Fibroblast of lung (primary cell): ENCODE data around the gene GDPD1. TPM values are rescaled to one million over a fixed set of nuclear protein-coding genes. Genes with fewer than 3 reads are reported as not detected.
"Not testable (repeated sequence)": the region's sequence is repeated elsewhere in the genome, so short reads cannot be mapped to it uniquely, and the experiment has no call there.

Source experiments
- DNase-seq, 2 donors: peaks; one replicate each; pipeline versions ENCODE4 v3.0.0 to v3.0.0-alpha.2; 2010; ENCODE audit warnings: low read depth in 2 of 2
- H2AFZ ChIP-seq: 2 replicates; pipeline ENCODE4 v1.5.1; 2012; ENCODE audit warnings: low read length, control low read depth, inconsistent platforms
- H3K27ac ChIP-seq: 2 replicates; pipeline ENCODE4 v1.5.1; 2011; ENCODE audit warnings: low read length, control low read depth; ENCODE audit not compliant: insufficient read depth
- H3K27me3 ChIP-seq: 2 replicates; pipeline ENCODE4 v1.5.1; 2011; ENCODE audit warnings: mild to moderate bottlenecking, low read length; ENCODE audit not compliant: control insufficient read depth, insufficient read depth
- H3K36me3 ChIP-seq: 2 replicates; pipeline ENCODE4 v1.5.1; 2011; ENCODE audit warnings: low read length; ENCODE audit not compliant: control insufficient read depth, insufficient read depth
- H3K4me1 ChIP-seq: 2 replicates; pipeline ENCODE4 v1.5.1; 2011; ENCODE audit warnings: low read length; ENCODE audit not compliant: control insufficient read depth, insufficient read depth; ENCODE audit errors: extremely low read depth
- H3K4me2 ChIP-seq: 2 replicates; pipeline ENCODE4 v1.5.1; 2011; ENCODE audit warnings: low read length, control low read depth; ENCODE audit not compliant: insufficient read depth; ENCODE audit errors: extremely low read depth
- H3K4me3 ChIP-seq, 4 experiments: fragments of 200-600 bp in 1 of 4; sonication (generic) in 1 of 4; replicated peaks in 1 of 4; 2 replicates each; pipeline ENCODE4 v1.5.1; 2011 to 2016; ENCODE audit warnings: low read length in 4 of 4, low read depth in 3 of 4, mild to moderate bottlenecking in 3 of 4, control low read depth in 2 of 4, inconsistent platforms in 1 of 4, mixed read lengths in 1 of 4; ENCODE audit not compliant: insufficient read depth in 1 of 4; ENCODE audit errors: control extremely low read depth in 1 of 4
- H3K79me2 ChIP-seq: 2 replicates; pipeline ENCODE4 v1.5.1; 2012; ENCODE audit warnings: mild to moderate bottlenecking, low read length, inconsistent platforms; ENCODE audit not compliant: control insufficient read depth, insufficient read depth
- H3K9ac ChIP-seq: 2 replicates; pipeline ENCODE4 v1.5.1; 2011; ENCODE audit warnings: mild to moderate bottlenecking, low read length, control low read depth; ENCODE audit not compliant: insufficient read depth
- H3K9me3 ChIP-seq: 2 replicates; pipeline ENCODE4 v1.5.1; 2012; ENCODE audit warnings: low read depth, low read length; ENCODE audit not compliant: control insufficient read depth, insufficient read depth
- H4K20me1 ChIP-seq: 2 replicates; pipeline ENCODE4 v1.5.1; 2011; ENCODE audit warnings: low read length; ENCODE audit not compliant: control insufficient read depth, insufficient read depth; ENCODE audit errors: extremely low read depth
- CTCF ChIP-seq, 2 donors: IDR thresholded peaks in 1 of 2; conservative IDR thresholded peaks in 1 of 2; 1 replicate in 1 of 2; 2 replicates in 1 of 2; pipeline ENCODE4 v1.5.1; 2011 to 2012; ENCODE audit warnings: low read length in 2 of 2, control low read depth in 1 of 2, inconsistent platforms in 1 of 2, low read depth in 1 of 2, mild to moderate bottlenecking in 1 of 2
- EZH2 ChIP-seq: IDR thresholded peaks from 2 replicates; pipeline ENCODE4 v1.5.1; 2012; ENCODE audit warnings: low read length, control low read depth, mild to moderate bottlenecking; ENCODE audit errors: missing control alignments
- polyA plus RNA-seq, 2 donors: library from polyadenylated mRNA; depleted of rRNA in 1 of 2; stranded (reverse) in 1 of 2; unstranded in 1 of 2; fragments of >200 nt; gene quantifications; 2 replicates each; pipeline ENCODE4 v1.2.1, GENCODE V29; 2011 to 2012; ENCODE audit warnings: missing spikeins in 1 of 2
- total RNA-seq: library from RNA; depleted of rRNA; stranded (reverse); fragments of >200 nt; gene quantifications from 2 replicates; pipeline ENCODE4 v1.2.1, GENCODE V29; 2014

The GDPD1 gene
- total and polyA plus RNA-seq, 2 donors (not counting 1 experiment from before 2014, with no cell fraction given): 0.44 to 1.3 TPM

- no peaks in the 10 kb centered on the region for H4K20me1 ChIP-seq
- TF ChIP-seq CTCF (conservative IDR thresholded peaks at IDR 0.05 in 1 of 2, IDR thresholded peaks at IDR 0.05 in 1 of 2; ENCODE audit: low read depth in 1 of 2, low read length in 2 of 2) (no peak), EZH2 (no peak)
- no peaks in the 10 kb centered on the region for H3K79me2 ChIP-seq
- H3K9ac ChIP-seq: no peak overlapping the region
- H3K27me3 ChIP-seq: no peaks in the 10 kb centered on the region
- H3K27ac ChIP-seq: no peak overlapping the region
- DNase-seq: no peak
- H3K9me3 ChIP-seq: no peaks in the 10 kb centered on the region
- H3K4me2 ChIP-seq: peak overlapping the region; percentile 90
- peak overlapping the region; percentile 67 to 98 (median 76) for H3K4me3 ChIP-seq
- no peaks in the 10 kb centered on the region for H3K36me3 ChIP-seq
- no peaks in the 10 kb centered on the region for H3K4me1 ChIP-seq
- H2AFZ ChIP-seq: peak overlapping the region; percentile 89
Measured at GRCh38 chr17:59219992-59220327, 351 bp upstream of the GDPD1 start.

GRCh38 chr17:59221159-59221847 is 992 bp downstream of the GDPD1 start:
- Histone ChIP-seq H3K79me2 (no peaks in the 10 kb centered on the region), H3K4me2 (peak overlapping the region; percentile 97), H3K9me3 (no peaks in the 10 kb centered on the region), H3K4me1 (no peaks in the 10 kb centered on the region), H3K27me3 (no peaks in the 10 kb centered on the region), H3K36me3 (no peaks in the 10 kb centered on the region), H3K4me3 (peak overlapping the region; percentile 71 to 98 (median 81)), H3K9ac (no peak overlapping the region), H2AFZ (peak overlapping the region; percentile 96), H3K27ac (no peak overlapping the region), H4K20me1 (no peaks in the 10 kb centered on the region)
- TF ChIP-seq EZH2 (no peak), CTCF (conservative IDR thresholded peaks at IDR 0.05 in 1 of 2, IDR thresholded peaks at IDR 0.05 in 1 of 2; ENCODE audit: low read depth in 1 of 2, low read length in 2 of 2) (no peak)
- no peak for DNase-seq

GRCh38 chr17:59223813-59224212 is 3.5 kb downstream of the GDPD1 start:
- no peak overlapping the region for H3K4me2 ChIP-seq
- H2AFZ ChIP-seq: no peak overlapping the region
- H3K4me1 ChIP-seq: no peaks in the 10 kb centered on the region
- no peaks in the 10 kb centered on the region for H4K20me1 ChIP-seq
- no peak overlapping the region for H3K9ac ChIP-seq
- DNase-seq: no peak
- no peaks in the 10 kb centered on the region for H3K9me3 ChIP-seq
- no peak overlapping the region for H3K27ac ChIP-seq
- H3K79me2 ChIP-seq: no peaks in the 10 kb centered on the region
- H3K36me3 ChIP-seq: no peaks in the 10 kb centered on the region
- TF ChIP-seq CTCF (conservative IDR thresholded peaks at IDR 0.05 in 1 of 2, IDR thresholded peaks at IDR 0.05 in 1 of 2; ENCODE audit: low read depth in 1 of 2, low read length in 2 of 2) (no peak), EZH2 (no peak)
- H3K4me3 ChIP-seq: no peak overlapping the region
- no peaks in the 10 kb centered on the region for H3K27me3 ChIP-seq

GRCh38 chr17:59228588-59228987 is 8.3 kb downstream of the GDPD1 start:
- not testable (repeated sequence) for H3K4me1 ChIP-seq, H3K4me2 ChIP-seq, H3K27me3 ChIP-seq, H4K20me1 ChIP-seq, H3K4me3 ChIP-seq, H3K79me2 ChIP-seq, H3K27ac ChIP-seq, H3K9ac ChIP-seq, DNase-seq, H3K9me3 ChIP-seq, H2AFZ ChIP-seq, H3K36me3 ChIP-seq
